NCI-H510A treated with DMSO at 0.1 percent for 48 hours (cell line): ENCODE results near the gene BRPF1.

ENCODE experiments used
- DNase-seq: peaks from one replicate; lab custom pipeline; 2025; lab: John Stamatoyannopoulos, UW

The BRPF1 gene

GRCh38 chr3:9791127-9791526 is 59.6 kb downstream of the BRPF1 start:
- no peak for DNase-seq

GRCh38 chr3:9791790-9792404 is 60.4 kb downstream of the BRPF1 start:
- no peak for DNase-seq

GRCh38 chr3:9792405-9793160 is 61.0 kb downstream of the BRPF1 start, which contains the start of the genes ARPC4 and TADA3:
Gene ARPC4 (plus strand): TSS chr3:9793082. CDS start chr3:9793122, 40 bp downstream.
Gene TADA3 (minus strand): TSS chr3:9792473. CDS start chr3:9791466, 1,007 bp downstream.
- DNase-seq: peak; percentile 74

GRCh38 chr3:9793161-9793781 is 61.7 kb downstream of the BRPF1 start:
- no peak for DNase-seq

- no peak for DNase-seq
These were observed 62.9 kb downstream of the BRPF1 start for GRCh38 chr3:9794400-9794799.

GRCh38 chr3:9795207-9795606 is 63.7 kb downstream of the BRPF1 start:
- DNase-seq: no peak

- no peak for DNase-seq
These were observed 65.8 kb downstream of the BRPF1 start for GRCh38 chr3:9797196-9797945.
